GM12878 (cell line): ENCODE data around the gene ADSS2. TPM values are rescaled to one million over a fixed set of nuclear protein-coding genes. Genes with fewer than 3 reads are reported as not detected.
A peak's percentile ranks its signal among the peaks of the same experiment; 100 is the strongest.

Experiments
- ATF7 ChIP-seq: fragments of 450-650 bp; IDR thresholded peaks from 2 replicates; pipeline ENCODE4 v1.6.1; 2016; ENCODE audit warnings: low read depth, mild to moderate bottlenecking
- BCL3 ChIP-seq: IDR thresholded peaks from 2 replicates; pipeline ENCODE4 v1.6.1; 2011; ENCODE audit warnings: borderline replicate concordance, low read depth, mild to moderate bottlenecking, moderate library complexity, low read length; ENCODE audit not compliant: insufficient read depth, poor library complexity, severe bottlenecking
- CBX3 ChIP-seq: fragments of 200-600 bp; sonication (generic); IDR thresholded peaks from 2 replicates; pipeline ENCODE4 v1.6.1; 2016; ENCODE audit warnings: low read depth, borderline replicate concordance
- CEBPZ ChIP-seq: fragments of 150-350 bp; IDR thresholded peaks from 2 replicates; pipeline ENCODE4 v1.6.1; 2016; ENCODE audit warnings: low read depth, low read length
- CTCF ChIP-seq, 3 experiments: IDR thresholded peaks in 2 of 3; conservative IDR thresholded peaks in 1 of 3; 2 replicates each; pipeline ENCODE4 v1.5.1; 2011; ENCODE audit warnings: low read depth in 3 of 3, low read length in 3 of 3, mild to moderate bottlenecking in 3 of 3, control low read depth in 2 of 3, moderate library complexity in 2 of 3, inconsistent platforms in 1 of 3, mixed read lengths in 1 of 3; ENCODE audit not compliant: control insufficient read depth in 2 of 3, insufficient read depth in 1 of 3; ENCODE audit errors: extremely low read depth in 1 of 3
- EGR1 ChIP-seq, 2 experiments: IDR thresholded peaks; 1 replicate in 1 of 2; 2 replicates in 1 of 2; pipeline ENCODE4 v1.6.1; 2011 to 2012; ENCODE audit warnings: low read depth in 2 of 2, low read length in 2 of 2, borderline replicate concordance in 1 of 2, mild to moderate bottlenecking in 1 of 2, moderate library complexity in 1 of 2
- IKZF2 ChIP-seq, 2 experiments: fragments of 450-650 bp; IDR thresholded peaks; 2 replicates each; pipeline ENCODE4 v1.6.1; 2017; ENCODE audit warnings: mild to moderate bottlenecking in 2 of 2, moderate library complexity in 2 of 2
- MAX ChIP-seq: IDR thresholded peaks from 2 replicates; pipeline ENCODE4 v1.6.1; 2012; ENCODE audit warnings: low read depth, low read length, improper control_type of control experiment
- NR2F1 ChIP-seq: fragments of 450-650 bp; conservative IDR thresholded peaks from 2 replicates; pipeline ENCODE4 v1.6.1; 2017; ENCODE audit warnings: mild to moderate bottlenecking
- POLR2AphosphoS2 ChIP-seq: IDR thresholded peaks from 2 replicates; pipeline ENCODE4 v1.6.1; 2011; ENCODE audit warnings: low read depth, mild to moderate bottlenecking, low read length, improper control_type of control experiment, moderate library complexity
- POU2F2 ChIP-seq: IDR thresholded peaks from 3 replicates; pipeline ENCODE4 v1.6.1; 2011; ENCODE audit warnings: low read depth, mild to moderate bottlenecking, low read length, borderline replicate concordance
- RAD21 ChIP-seq: IDR thresholded peaks from 2 replicates; pipeline ENCODE4 v1.6.1; 2011; ENCODE audit warnings: mild to moderate bottlenecking, low read depth, low read length, moderate library complexity; ENCODE audit not compliant: insufficient read depth
- SP1 ChIP-seq: IDR thresholded peaks from one replicate; pipeline ENCODE4 v1.6.1; 2011; ENCODE audit warnings: low read depth, low read length
- TBL1XR1 ChIP-seq: IDR thresholded peaks from 2 replicates; pipeline ENCODE4 v1.6.1; 2012; ENCODE audit warnings: low read depth, low read length, improper control_type of control experiment
- USF1 ChIP-seq: IDR thresholded peaks from 2 replicates; pipeline ENCODE4 v1.6.1; 2011; ENCODE audit warnings: borderline replicate concordance, low read depth, mild to moderate bottlenecking, moderate library complexity, mixed read lengths, low read length; ENCODE audit not compliant: insufficient read depth; ENCODE audit errors: extremely low read length
- WRNIP1 ChIP-seq: IDR thresholded peaks from 2 replicates; pipeline ENCODE4 v1.6.1; 2011; ENCODE audit warnings: low read depth, low read length, improper control_type of control experiment, borderline replicate concordance
- ZBTB40 ChIP-seq: fragments of 450-650 bp; IDR thresholded peaks from 2 replicates; pipeline ENCODE4 v1.6.1; 2016; ENCODE audit warnings: mild to moderate bottlenecking, moderate library complexity, borderline replicate concordance
- polyA plus RNA-seq, 11 experiments: library from polyadenylated mRNA; depleted of rRNA in 4 of 11; unstranded in 6 of 11; stranded (reverse) in 5 of 11; fragments of >200 nt; fragmentation: Nextera tagmentation in 4 of 11; fragmentation: Illumina TruSeq in 1 of 11; extraction: Ambion mirVana in 4 of 11; extraction: Trizol in 1 of 11; gene quantifications; 1 replicate in 1 of 11; 2 replicates in 10 of 11; pipeline versions ENCODE4 v1.2.1 to v1.2.3, GENCODE V29; 2011 to 2016; ENCODE audit warnings: inconsistent platforms in 2 of 11, missing spikeins in 2 of 11, low read depth in 1 of 11
- total RNA-seq, 4 experiments: library from RNA; depleted of rRNA in 3 of 4; stranded (reverse); fragments of >200 nt in 3 of 4; fragmentation: Illumina TruSeq in 1 of 4; extraction: Trizol in 1 of 4; gene quantifications; 2 replicates each; pipeline versions ENCODE4 v1.2.1 to v1.2.3, GENCODE V29; 2013 to 2021

Gene ADSS2
- total and polyA plus RNA-seq, 10 of the 15 experiments (the other 5 are each of a cell fraction or from before 2014, with no cell fraction given): 8.1 to 49.3 (median 40.6) TPM

DNA sequence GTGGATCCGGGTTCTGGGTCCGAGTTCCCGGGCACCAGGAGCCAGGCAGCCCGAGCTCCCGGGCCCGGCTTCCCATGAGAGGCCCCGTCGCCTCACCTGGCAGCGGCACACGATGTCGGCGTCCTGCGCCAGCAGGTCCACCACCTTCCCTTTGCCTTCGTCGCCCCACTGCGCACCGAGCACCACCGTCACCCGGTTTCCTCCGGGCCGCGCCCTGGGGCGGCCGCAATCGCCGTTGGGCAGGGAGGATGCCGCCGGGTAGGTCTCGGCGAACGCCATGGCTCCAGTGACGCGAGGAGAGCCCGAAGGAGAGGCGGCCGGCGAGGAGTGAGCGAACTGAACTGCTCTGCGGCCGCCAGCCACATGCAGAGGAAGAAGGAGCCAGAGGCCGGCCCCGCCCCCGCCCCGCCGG, at the start of gene ADSS2 (continued):
- TF ChIP-seq CTCF (IDR thresholded peaks at IDR 0.05 in 2 of 3, conservative IDR thresholded peaks at IDR 0.05 in 1 of 3; ENCODE audit: control insufficient read depth in 2 of 3, extremely low read depth in 1 of 3, insufficient read depth in 1 of 3, low read depth in 3 of 3, low read length in 3 of 3) (no peak), TBL1XR1 (no peak), SP1 (no peak), IKZF2 (IDR thresholded peaks at IDR 0.05) (no peak), ZBTB40 (no peak), CBX3 (no peak), MAX (no peak; the same call in 1 of the 2 replicates), POU2F2 (peak; percentile 60; the same call in 2 of the 3 replicates), ATF7 (no peak), EGR1 (IDR thresholded peaks at IDR 0.05; ENCODE audit: borderline replicate concordance in 1 of 2, low read depth in 2 of 2, low read length in 2 of 2) (peak in 1 of 2 experiments; percentile 48; a peak in 2 of 3 replicates), USF1 (no peak), BCL3 (no peak), NR2F1 (no peak), RAD21 (no peak), POLR2AphosphoS2 (peak; percentile 81; the same call in 1 of the 2 replicates), WRNIP1 (no peak), CEBPZ (no peak)
